KG1 (cell line): ENCODE results near the gene EVL.

Experiments
- DNase-seq: peaks from one replicate; lab custom pipeline; 2025; lab: John Stamatoyannopoulos, UW

The EVL gene

DNA sequence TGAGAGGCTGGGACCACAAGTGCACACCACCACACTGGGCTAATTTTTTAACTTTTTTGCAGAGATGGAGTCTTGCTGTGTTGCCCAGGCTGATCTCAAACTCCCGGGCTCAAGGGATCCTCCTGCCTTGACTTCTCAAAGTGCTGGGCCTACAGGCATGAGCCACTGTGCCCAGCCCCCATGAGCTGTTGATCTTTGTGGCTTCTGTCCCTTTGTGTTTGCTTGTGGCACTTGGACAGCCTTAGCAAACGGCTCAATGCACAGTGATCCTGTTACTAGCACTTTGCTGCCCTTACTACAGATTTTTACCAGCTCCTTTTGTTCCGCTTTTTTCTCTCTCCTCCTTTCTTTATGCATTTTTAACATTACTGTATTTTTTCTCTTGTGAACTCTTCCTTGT, 25.3 kb upstream of the EVL start:
- DNase-seq = no peak

GRCh38 chr14:100041271-100041670, 24.0 kb upstream of the EVL start:
- no peak for DNase-seq

GRCh38 chr14:100042286-100042685, 22.9 kb upstream of the EVL start:
- no peak for DNase-seq

DNA sequence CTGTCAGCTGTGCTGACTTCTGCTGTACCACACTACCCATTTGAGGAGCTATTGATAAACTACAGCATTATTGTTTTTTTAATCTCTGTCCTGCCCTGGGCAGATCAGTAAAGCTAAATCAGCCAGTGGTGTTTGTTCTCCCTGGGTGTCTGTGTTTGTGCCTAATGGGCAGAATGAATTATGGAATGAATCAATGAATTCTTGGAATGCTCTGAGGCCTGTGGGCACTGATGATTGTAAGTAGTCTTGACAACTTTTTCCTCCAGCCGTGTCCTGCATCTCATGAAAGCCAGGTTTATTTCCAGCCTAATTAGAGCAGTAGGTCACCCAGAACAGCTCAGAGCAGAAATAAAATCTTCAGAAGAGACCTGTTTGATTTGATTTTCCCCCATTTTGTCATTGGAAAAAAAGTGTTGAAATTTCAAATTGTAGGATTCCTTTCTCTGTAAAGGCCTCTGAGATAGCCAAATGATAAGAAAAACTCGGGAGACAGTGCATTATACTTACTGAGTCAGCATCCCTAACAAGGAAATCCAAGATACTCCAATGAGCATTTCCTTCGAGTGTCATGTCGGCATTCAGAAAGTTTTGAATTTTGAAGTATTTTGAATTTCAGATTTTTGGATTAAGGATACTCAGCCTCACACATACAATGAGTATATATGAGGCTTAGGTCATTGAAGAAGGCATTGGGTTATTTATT, 19.4 kb upstream of the EVL start:
- DNase-seq = no peak

- no peak for DNase-seq
Measured at GRCh38 chr14:100047600-100047999, 17.6 kb upstream of the EVL start.

DNA sequence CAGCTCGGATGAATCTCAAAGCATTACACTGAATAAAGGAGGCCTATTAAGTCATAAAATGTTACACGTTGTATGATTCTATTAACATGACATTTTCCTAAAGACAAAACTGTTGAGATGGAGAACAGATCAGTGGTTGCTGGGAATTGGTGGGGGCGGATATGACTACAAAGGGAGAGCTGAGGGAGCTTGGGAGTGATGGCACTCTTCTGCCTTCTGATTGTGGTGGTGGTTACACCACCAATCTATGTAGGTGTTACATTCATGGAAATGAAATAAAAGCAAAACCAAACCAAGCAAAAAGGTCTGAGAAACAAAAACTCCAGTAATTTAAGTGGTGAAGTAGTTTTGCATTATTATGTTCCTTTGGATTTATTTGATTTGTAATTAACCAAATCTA, 16.4 kb upstream of the EVL start:
- no peak for DNase-seq

DNA sequence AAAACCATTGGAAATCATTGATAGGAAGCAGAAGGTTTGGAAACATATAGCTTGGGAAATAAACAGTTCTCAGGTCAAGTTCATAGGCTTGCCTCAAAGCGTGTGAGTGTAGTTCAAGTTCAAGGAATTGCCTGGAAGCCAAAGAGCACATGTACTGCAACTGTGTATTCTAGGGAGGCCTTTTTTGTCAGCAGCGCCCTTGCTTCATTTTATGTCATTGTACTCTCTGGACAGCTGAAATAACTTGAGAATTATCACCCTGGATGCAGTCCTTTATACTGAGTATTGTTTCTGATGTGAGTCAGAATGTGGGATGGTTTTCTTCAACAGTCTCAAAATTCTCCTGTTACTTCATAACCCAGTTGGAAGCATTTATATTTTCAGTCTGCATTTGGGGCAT, 16.0 kb upstream of the EVL start:
- DNase-seq = no peak

GRCh38 chr14:100051103-100051502, 14.1 kb upstream of the EVL start:
- no peak for DNase-seq

DNA sequence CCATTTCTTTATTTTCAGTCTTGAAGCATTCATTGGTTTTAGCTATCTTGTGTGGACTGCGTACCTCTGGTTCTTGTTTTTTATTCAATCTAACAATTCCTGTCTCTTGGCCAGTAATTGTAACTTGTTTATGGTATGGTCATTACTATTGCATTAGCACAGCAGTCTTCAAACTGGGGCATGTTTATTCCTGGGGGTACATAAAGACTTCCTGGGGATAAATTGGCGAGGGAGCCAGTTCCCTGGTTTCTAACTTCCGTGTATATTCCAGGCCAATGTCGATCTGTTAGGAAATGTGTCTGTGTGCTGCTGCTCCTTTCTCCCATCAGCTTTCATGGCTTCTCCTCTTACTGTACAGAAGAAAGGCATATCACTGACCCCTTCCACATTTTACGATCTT, 13.7 kb upstream of the EVL start:
- DNase-seq = no peak

- no peak for DNase-seq
Measured at GRCh38 chr14:100052819-100053218, 12.4 kb upstream of the EVL start.

DNA sequence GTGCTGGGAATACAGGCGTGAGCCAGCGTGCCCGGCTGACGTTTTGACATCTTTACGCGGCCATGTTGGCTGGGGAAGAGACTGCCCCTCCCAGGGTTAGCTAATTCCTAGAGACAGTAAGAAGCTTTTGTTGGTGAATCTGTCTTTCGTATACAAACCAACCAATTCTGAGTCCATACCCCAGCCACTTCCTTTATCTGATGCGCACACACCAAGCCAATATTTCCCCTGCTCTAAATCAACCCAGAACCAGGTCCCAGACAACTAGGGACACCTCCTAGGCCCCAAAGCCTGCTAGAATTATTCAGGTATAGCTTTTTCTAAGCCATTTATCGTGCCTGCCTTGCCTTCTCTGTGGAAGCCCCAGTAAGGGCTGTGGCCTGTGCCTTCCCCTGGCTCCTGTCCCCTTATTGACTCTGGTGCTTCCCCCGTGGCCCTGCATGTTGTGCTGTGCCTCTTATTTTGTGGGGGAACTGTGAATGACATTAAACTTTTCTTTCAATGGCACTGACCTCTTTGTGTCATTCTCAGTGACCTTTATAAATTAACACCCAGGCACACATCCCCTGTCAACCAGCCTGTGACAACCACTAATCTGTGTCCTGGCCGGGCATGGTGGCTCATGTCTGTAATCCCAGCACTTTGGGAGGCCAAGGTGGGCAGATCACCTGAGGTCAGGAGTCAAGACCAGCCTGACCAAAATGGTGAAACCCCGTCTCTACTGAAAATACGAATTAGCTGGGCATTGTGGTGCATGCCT, 10.7 kb upstream of the EVL start:
- DNase-seq = peak; percentile 41

- no peak for DNase-seq
Measured at GRCh38 chr14:100056431-100056830, 8.8 kb upstream of the EVL start.

DNA sequence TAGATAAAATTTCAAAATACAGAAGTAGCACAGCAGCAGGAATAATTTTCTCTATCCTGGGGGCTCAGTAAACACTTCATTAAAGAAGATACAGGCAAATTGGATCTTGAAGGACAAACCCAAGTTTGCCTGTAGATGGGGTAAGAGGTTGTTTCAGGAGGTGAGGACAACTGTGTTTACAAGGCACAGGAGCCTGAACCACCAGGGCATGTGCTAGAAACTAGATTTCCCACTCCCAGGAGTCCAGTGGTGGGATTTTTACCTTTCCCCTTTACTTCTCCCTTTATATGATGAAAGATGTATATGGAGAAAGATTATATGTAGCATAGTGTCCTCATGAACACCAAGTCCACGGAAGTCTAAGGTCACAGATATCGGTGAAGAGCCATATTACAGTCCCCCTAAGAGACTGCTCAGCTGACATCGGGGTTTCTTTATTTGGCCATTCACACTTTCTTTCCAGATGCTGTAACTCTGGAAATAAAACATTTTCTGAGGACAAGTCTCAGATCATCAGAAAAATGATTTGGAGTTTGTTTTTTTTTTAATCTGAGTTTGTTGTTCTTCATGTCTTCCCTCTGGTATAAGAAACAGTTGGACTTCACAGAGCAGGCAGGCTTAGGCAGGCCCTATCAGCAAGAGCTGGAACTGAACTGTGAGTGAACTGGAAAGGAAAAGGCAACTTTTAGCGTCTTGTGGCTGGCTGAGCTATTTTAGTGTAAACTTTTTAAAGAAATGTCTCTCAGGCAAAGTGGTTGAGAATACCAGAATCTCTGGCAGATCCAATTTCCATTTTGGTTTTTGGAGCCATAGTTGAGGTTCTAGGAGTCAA, 8.0 kb upstream of the EVL start:
- DNase-seq = no peak

- DNase-seq = no peak
Measured at GRCh38 chr14:100058777-100059437, 6.3 kb upstream of the EVL start.

GRCh38 chr14:100059438-100059781, 5.8 kb upstream of the EVL start:
- DNase-seq = no peak

GRCh38 chr14:100060760-100061159, 4.5 kb upstream of the EVL start:
- DNase-seq = no peak

GRCh38 chr14:100062590-100062989, 2.6 kb upstream of the EVL start:
- no peak for DNase-seq

DNA sequence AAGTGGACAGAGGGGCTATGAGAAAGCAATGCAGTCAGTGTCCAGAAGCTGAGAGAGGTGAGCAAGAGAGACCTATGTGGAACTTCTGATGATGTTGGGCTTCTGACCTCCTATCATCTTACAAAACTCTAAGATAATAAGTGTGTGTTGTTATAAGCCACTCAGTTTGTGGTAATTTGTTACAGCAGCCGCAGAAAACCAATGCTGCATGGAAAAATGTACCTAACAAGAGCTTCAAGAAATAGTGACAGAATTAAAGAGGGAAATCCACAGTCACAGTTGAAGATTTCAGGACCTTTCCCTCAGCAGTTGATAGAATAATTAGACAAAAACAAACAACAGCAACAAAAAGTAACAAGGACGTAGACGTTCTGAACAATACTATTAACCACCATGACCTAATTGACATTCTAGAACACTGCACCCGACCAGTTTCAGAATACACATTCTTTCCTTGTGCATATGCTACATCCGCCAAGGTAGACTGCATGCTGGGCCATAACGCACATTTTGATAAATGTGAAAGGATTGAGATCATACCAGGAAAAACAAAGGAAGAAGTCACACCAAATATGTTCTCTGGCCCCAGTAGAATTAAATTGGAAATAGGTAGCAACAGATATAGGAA, 1.8 kb upstream of the EVL start:
- no peak for DNase-seq

GRCh38 chr14:100064335-100065092, 708 bp upstream of the EVL start:
- peak; percentile 94 for DNase-seq

DNA sequence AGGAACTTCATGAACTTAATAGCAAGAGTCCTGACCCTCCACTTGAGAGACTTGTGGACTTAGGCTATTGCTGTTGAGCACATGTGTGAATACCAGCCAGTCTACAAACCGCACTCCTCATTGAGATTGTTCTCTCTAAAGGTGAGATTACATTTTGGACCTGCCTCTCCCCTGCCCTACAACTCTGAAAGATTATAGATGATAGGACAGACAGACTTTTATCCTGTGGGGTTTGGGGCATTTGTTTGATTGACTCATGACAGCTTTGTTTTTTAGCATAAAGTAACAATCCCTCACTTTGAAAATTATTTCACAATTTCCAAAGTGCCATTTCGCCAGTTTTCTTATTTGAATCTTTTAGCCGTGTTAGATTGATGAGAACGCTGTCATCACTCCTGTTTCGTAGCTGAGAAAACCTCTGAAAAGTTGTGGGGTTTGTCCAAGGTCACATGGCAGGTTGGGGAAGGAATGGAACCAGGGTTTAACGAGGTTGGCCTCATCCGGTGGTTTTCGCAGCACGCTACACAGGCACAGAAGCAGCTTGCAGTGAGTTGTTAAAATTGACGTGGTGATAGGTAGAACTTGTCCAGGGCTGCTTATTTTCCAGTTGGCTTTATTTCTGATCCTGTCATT, 836 bp downstream of the EVL start:
- DNase-seq = peak; percentile 66

- DNase-seq = peak; percentile 29
Measured at GRCh38 chr14:100066962-100067361, 1.7 kb downstream of the EVL start.
